Left ventricle myocardium superior (tissue), 1 donor: ENCODE measurements around the gene DNAJB5. TPM values are rescaled to one million over a fixed set of nuclear protein-coding genes. Genes with fewer than 3 reads are reported as not detected.

ENCODE experiments used
- ATAC-seq: fragments of 200-7000 bp; cut with Tn5 transposase; one replicate; pipeline ENCODE4 v1.9.1; 2020; ENCODE audit warnings: mild to moderate bottlenecking, moderate library complexity
- DNase-seq: peaks from one replicate; pipeline ENCODE4 v3.0.0-alpha.2; 2020
- intact Hi-C: fragments of 100-400 bp; cut with micrococcal nuclease; formaldehyde crosslinking; loops from one replicate; pipeline ENCODE4 v1.11.0; 2022
- total RNA-seq: library from RNA; stranded (reverse); fragmentation: NEBNext Ultra II Directional; extraction: Animal tissue kit (Norgen Biotek cat#: 25700); gene quantifications from one replicate; pipeline ENCODE4 v1.2.1, GENCODE V29; 2021
- donor health status: DM: no; HTN: yes; CAD: no; lungs with severe emphysema.

Gene DNAJB5
- total RNA-seq, 1 donor from 2014 or later = 36.2 TPM

GRCh38 chr9:35035851-35036701, 46.5 kb downstream of the DNAJB5 start:
- DNase-seq (peak; percentile 78), ATAC-seq (peak; percentile 79)
- intact Hi-C loops = no loop called here

GRCh38 chr9:35042081-35042604, 52.6 kb downstream of the DNAJB5 start:
- ATAC-seq = no peak
- intact Hi-C loops = no loop called here
- no peak for DNase-seq

- intact Hi-C loops = no loop called here
- DNase-seq (no peak), ATAC-seq (no peak)
Observed at GRCh38 chr9:35042891-35043545, 53.5 kb downstream of the DNAJB5 start.

- intact Hi-C loops = no loop called here
Observed at GRCh38 chr9:35044071-35044470, 54.5 kb downstream of the DNAJB5 start.

More at GRCh38 chr9:35044071-35044470, 54.5 kb downstream of the DNAJB5 start:
- ATAC-seq = no peak
- DNase-seq = no peak

Other genes with a start within 250 kb of the DNAJB5 start
- gene PHF24, start 31.5 kb upstream of the DNAJB5 start, total RNA-seq = 0.10 TPM
- 233 TPM for gene VCP, start 82.9 kb downstream of the DNAJB5 start, total RNA-seq
- gene FANCG, start 90.2 kb downstream of the DNAJB5 start, total RNA-seq = 4.4 TPM
- 9.5 TPM for gene PIGO, start 106.8 kb downstream of the DNAJB5 start, total RNA-seq
- 150 TPM for gene STOML2, start 113.4 kb downstream of the DNAJB5 start, total RNA-seq
- 15.6 TPM for gene ATOSB, start 126.1 kb downstream of the DNAJB5 start, total RNA-seq
- 25.5 TPM for gene UNC13B, start 172.3 kb downstream of the DNAJB5 start, total RNA-seq